ENCODE data around the gene PDE4B. TPM values are rescaled to one million over a fixed set of nuclear protein-coding genes. Genes with fewer than 3 reads are reported as not detected.

The PDE4B gene
- total and polyA plus RNA-seq, 9 of the 15 experiments (the other 6 are each of a cell fraction or from before 2014, with no cell fraction given), result 0.09 TPM; not detected in 8

- TF ChIP-seq MXD1 (CRISPR knock-in tag; IDR thresholded peaks at IDR 0.05; ENCODE audit: borderline replicate concordance, poor library complexity, severe bottlenecking) (no peak), RFX1 (IDR thresholded peaks at IDR 0.05) (no peak), SMARCB1 (IDR thresholded peaks at IDR 0.05; ENCODE audit: insufficient read length, low read depth) (no peak), PPARD (CRISPR knock-in tag; IDR thresholded peaks at IDR 0.05) (no peak), KLF16 (IDR thresholded peaks at IDR 0.05) (no peak), HDAC2 (IDR thresholded peaks at IDR 0.05) (no peak)
Observed at GRCh38 chr1:65955071-65955470, 162.4 kb downstream of the PDE4B start (continued).

GRCh38 chr1:65955503-65955902, 162.8 kb downstream of the PDE4B start:
- BruUV-seq (replicated peaks), result no TSS peak
- Histone ChIP-seq H3K4me1 (replicated peaks in 1 of 2; ENCODE audit: control insufficient read depth in 2 of 2, insufficient read depth in 2 of 2, low read length in 2 of 2) (peaks cover 0 to 6% of the 10 kb centered on the region in 2 experiments; a peak in 2 of 5 replicates), H3K9me3 (replicated peaks; ENCODE audit: control insufficient read depth, insufficient read depth, low read depth, low read length) (no peaks in the 10 kb centered on the region), H3K9me1 (ENCODE audit: control insufficient read depth, insufficient read depth, low read length) (no peaks in the 10 kb centered on the region), H3K4me3 (no peak overlapping the region), H3K4me2 (ENCODE audit: insufficient read depth, low read length) (no peak overlapping the region), H3K79me2 (ENCODE audit: control insufficient read depth, insufficient read depth, low read length) (no peaks in the 10 kb centered on the region), H3K27me3 (ENCODE audit: control insufficient read depth in 2 of 2, insufficient read depth in 2 of 2, low read length in 2 of 2) (no peaks in the 10 kb centered on the region), H2AFZ (ENCODE audit: low read depth, low read length) (no peak overlapping the region), H3K9ac (ENCODE audit: insufficient read depth in 1 of 2, low read depth in 2 of 2, low read length in 2 of 2) (no peak overlapping the region), H4K20me1 (replicated peaks; ENCODE audit: control insufficient read depth, insufficient read depth, low read length) (no peaks in the 10 kb centered on the region), H3K36me3 (ENCODE audit: control insufficient read depth, insufficient read depth, low read length) (no peaks in the 10 kb centered on the region), H3K27ac (ENCODE audit: extremely low read depth, low read depth, low read length) (no peak overlapping the region)
- FAIRE-seq (no peak), DNase-seq (ENCODE audit: extremely low read depth in 1 of 4, low spot score in 3 of 4) (no peak), ATAC-seq (no peak)
- 28% methylated on average over 6 of the region's 6 CpGs for whole genome bisulfite sequencing (ENCODE audit: insufficient coverage, low coverage, missing lambda C conversion rate)
- ChIA-PET CTCF (ENCODE audit: low intra/inter-chr PET ratio) (no interaction called here), POLR2A (no interaction called here)
- intact Hi-C loops (cut with micrococcal nuclease), result loop anchor here (5.0 to 10.0 kb wide), 3 partner anchors 521 to 721 kb away; no protein-coding TSS in a partner anchor
- in situ Hi-C loops (cut with MboI), result loop anchor here (25.0 kb wide), 1 partner anchor 507 kb away; no protein-coding TSS in a partner anchor
- TF ChIP-seq MXD1 (CRISPR knock-in tag; IDR thresholded peaks at IDR 0.05; ENCODE audit: borderline replicate concordance, poor library complexity, severe bottlenecking) (no peak), CLOCK (CRISPR knock-in tag; IDR thresholded peaks at IDR 0.05; ENCODE audit: borderline replicate concordance) (no peak), ZNF12 (CRISPR knock-in tag; IDR thresholded peaks at IDR 0.05) (no peak), ZNF644 (tag; IDR thresholded peaks at IDR 0.05; ENCODE audit: low read depth) (no peak), ZNF224 (CRISPR knock-in tag; IDR thresholded peaks at IDR 0.05) (no peak), GTF2B (IDR thresholded peaks at IDR 0.05; ENCODE audit: extremely low read depth, insufficient read length) (no peak), FOXO4 (CRISPR knock-in tag; IDR thresholded peaks at IDR 0.05) (no peak)
